Astrocyte (in vitro differentiated cells and primary cell): ENCODE measurements around the gene PRPSAP1. TPM values are rescaled to one million over a fixed set of nuclear protein-coding genes. Genes with fewer than 3 reads are reported as not detected.

Source experiments
- DNase-seq: peaks from one replicate; pipeline ENCODE4 v3.0.0-alpha.2; 2010; ENCODE audit warnings: low read depth
- FAIRE-seq: peaks from 2 replicates; lab custom pipeline; 2011; peaks lifted over from hg19 to GRCh38; lab: Jason Lieb, UNC
- H2AFZ ChIP-seq: 2 replicates; pipeline ENCODE4 v1.6.0; 2012; ENCODE audit warnings: low read depth, low read length, inconsistent platforms
- H3K27ac ChIP-seq: 2 replicates; pipeline ENCODE4 v1.5.1; 2011; ENCODE audit warnings: low read depth, low read length, inconsistent platforms
- H3K27me3 ChIP-seq: 2 replicates; pipeline ENCODE4 v1.6.0; 2011; ENCODE audit warnings: low read length, inconsistent platforms; ENCODE audit not compliant: insufficient read depth
- H3K36me3 ChIP-seq: 2 replicates; pipeline ENCODE4 v1.5.1; 2011; ENCODE audit warnings: low read length, inconsistent platforms; ENCODE audit not compliant: insufficient read depth
- H3K4me1 ChIP-seq: 2 replicates; pipeline ENCODE4 v1.5.1; 2011; ENCODE audit warnings: low read length, inconsistent platforms; ENCODE audit not compliant: insufficient read depth
- H3K4me2 ChIP-seq: 2 replicates; pipeline ENCODE4 v1.6.0; 2012; ENCODE audit warnings: low read length, inconsistent platforms
- H3K4me3 ChIP-seq: 2 replicates; pipeline ENCODE4 v1.5.1; 2011; ENCODE audit warnings: low read depth, mild to moderate bottlenecking, low read length, inconsistent platforms; ENCODE audit not compliant: insufficient read depth
- H3K79me2 ChIP-seq: 2 replicates; pipeline ENCODE4 v1.6.0; 2012; ENCODE audit warnings: mild to moderate bottlenecking, low read length, inconsistent platforms; ENCODE audit not compliant: insufficient read depth
- H3K9ac ChIP-seq: 2 replicates; pipeline ENCODE4 v1.6.0; 2012; ENCODE audit warnings: mild to moderate bottlenecking, low read length, inconsistent platforms
- H3K9me3 ChIP-seq: 2 replicates; pipeline ENCODE4 v1.5.1; 2012; ENCODE audit warnings: low read depth, mild to moderate bottlenecking, low read length, inconsistent platforms; ENCODE audit not compliant: insufficient read depth
- H4K20me1 ChIP-seq: 2 replicates; pipeline ENCODE4 v1.6.0; 2012; ENCODE audit warnings: low read length, inconsistent platforms; ENCODE audit not compliant: insufficient read depth
- H3K27ac Mint-ChIP-seq: one replicate; pipeline ENCODE4 v1.8.0; 2021; ENCODE audit warnings: mild to moderate bottlenecking, mixed read lengths; ENCODE audit not compliant: unreplicated experiment
- H3K27me3 Mint-ChIP-seq: one replicate; pipeline ENCODE4 v1.8.0; 2021; ENCODE audit warnings: low read depth, mixed read lengths; ENCODE audit not compliant: unreplicated experiment
- H3K36me3 Mint-ChIP-seq: one replicate; pipeline ENCODE4 v1.8.0; 2021; ENCODE audit warnings: low read depth, mixed read lengths; ENCODE audit not compliant: unreplicated experiment
- H3K4me1 Mint-ChIP-seq: one replicate; pipeline ENCODE4 v1.8.0; 2021; ENCODE audit warnings: low read depth, mixed read lengths; ENCODE audit not compliant: unreplicated experiment
- H3K4me3 Mint-ChIP-seq: one replicate; pipeline ENCODE4 v1.8.0; 2021; ENCODE audit warnings: mild to moderate bottlenecking, moderate library complexity, mixed read lengths; ENCODE audit not compliant: unreplicated experiment
- H3K9me3 Mint-ChIP-seq: one replicate; pipeline ENCODE4 v1.8.0; 2021; ENCODE audit warnings: mild to moderate bottlenecking, mixed read lengths; ENCODE audit not compliant: unreplicated experiment
- CTCF ChIP-seq: IDR thresholded peaks from 2 replicates; pipeline ENCODE4 v1.5.1; 2011; ENCODE audit warnings: low read depth, mild to moderate bottlenecking, inconsistent platforms, low read length, moderate library complexity; ENCODE audit not compliant: insufficient read depth
- EZH2 ChIP-seq: IDR thresholded peaks from 2 replicates; pipeline ENCODE4 v1.6.1; 2012; ENCODE audit warnings: mild to moderate bottlenecking, low read length, inconsistent platforms; ENCODE audit not compliant: insufficient read depth
- total RNA-seq: library from RNA; stranded (reverse); gene quantifications from 2 replicates; pipeline ENCODE4 v1.2.1, GENCODE V29; 2021

Gene PRPSAP1
- total RNA-seq, 1 donor from 2014 or later = 36.2 TPM

- peaks cover 45% of the 10 kb centered on the region for H4K20me1 ChIP-seq
- no peaks in the 10 kb centered on the region for H3K27me3 ChIP-seq
- Mint-ChIP-seq H3K27me3 (no peaks in the 10 kb centered on the region), H3K4me1 (peaks cover 8% of the 10 kb centered on the region), H3K36me3 (peaks cover 2% of the 10 kb centered on the region), H3K27ac (peak overlapping the region; percentile 34), H3K9me3 (no peaks in the 10 kb centered on the region), H3K4me3 (peak overlapping the region; percentile 78)
- no peak for TF ChIP-seq EZH2
- no peak for TF ChIP-seq CTCF
- H3K9me3 ChIP-seq = no peaks in the 10 kb centered on the region
- H3K36me3 ChIP-seq = peaks cover 20% of the 10 kb centered on the region
- H3K4me3 ChIP-seq = peak overlapping the region; percentile 86
- peak overlapping the region; percentile 63 for H2AFZ ChIP-seq
- H3K79me2 ChIP-seq = peaks cover 68% of the 10 kb centered on the region
- peak overlapping the region; percentile 99 for H3K27ac ChIP-seq
- FAIRE-seq (no peak), DNase-seq (peak; percentile 55)
- H3K4me1 ChIP-seq = peaks cover 44% of the 10 kb centered on the region
- peak overlapping the region; percentile 99 for H3K9ac ChIP-seq
- peak overlapping the region; percentile 86 for H3K4me2 ChIP-seq
Observed at GRCh38 chr17:76384987-76385891, 31.5 kb upstream of the PRPSAP1 start.

- no peaks in the 10 kb centered on the region for H3K27me3 Mint-ChIP-seq
- no peaks in the 10 kb centered on the region for H3K9me3 Mint-ChIP-seq
- H3K4me3 Mint-ChIP-seq = peak within 1 kb of the TSS; percentile 88
- Histone ChIP-seq H3K4me2 (peak within 1 kb of the TSS; percentile 86), H3K79me2 (peaks cover 69% of the 10 kb centered on the region), H2AFZ (peak within 1 kb of the TSS; percentile 63), H3K36me3 (peaks cover 20% of the 10 kb centered on the region), H3K9ac (peak within 1 kb of the TSS; percentile 99), H3K27me3 (no peaks in the 10 kb centered on the region), H3K27ac (peak within 1 kb of the TSS; percentile 99), H3K4me3 (peak within 1 kb of the TSS; percentile 86), H4K20me1 (peaks cover 37% of the 10 kb centered on the region), H3K4me1 (peaks cover 46% of the 10 kb centered on the region), H3K9me3 (no peaks in the 10 kb centered on the region)
- FAIRE-seq = no peak
- peaks cover 2% of the 10 kb centered on the region for H3K36me3 Mint-ChIP-seq
- peak; percentile 71 for DNase-seq
- H3K27ac Mint-ChIP-seq = peak within 1 kb of the TSS; percentile 88
- peaks cover 12% of the 10 kb centered on the region for H3K4me1 Mint-ChIP-seq
- no peak for TF ChIP-seq CTCF
- TF ChIP-seq EZH2 = no peak
Observed at GRCh38 chr17:76384222-76384986, 30.7 kb upstream of the PRPSAP1 start, which contains the start of gene SPHK1. Gene SPHK1, plus strand, starts transcription at chr17:76384609. Its CDS starts 1,036 bp downstream, at chr17:76385645.
